Measurements from ENCODE around the gene DLG4.
A peak's percentile ranks its signal among the peaks of the same experiment; 100 is the strongest.

DLG4 gene

DNA sequence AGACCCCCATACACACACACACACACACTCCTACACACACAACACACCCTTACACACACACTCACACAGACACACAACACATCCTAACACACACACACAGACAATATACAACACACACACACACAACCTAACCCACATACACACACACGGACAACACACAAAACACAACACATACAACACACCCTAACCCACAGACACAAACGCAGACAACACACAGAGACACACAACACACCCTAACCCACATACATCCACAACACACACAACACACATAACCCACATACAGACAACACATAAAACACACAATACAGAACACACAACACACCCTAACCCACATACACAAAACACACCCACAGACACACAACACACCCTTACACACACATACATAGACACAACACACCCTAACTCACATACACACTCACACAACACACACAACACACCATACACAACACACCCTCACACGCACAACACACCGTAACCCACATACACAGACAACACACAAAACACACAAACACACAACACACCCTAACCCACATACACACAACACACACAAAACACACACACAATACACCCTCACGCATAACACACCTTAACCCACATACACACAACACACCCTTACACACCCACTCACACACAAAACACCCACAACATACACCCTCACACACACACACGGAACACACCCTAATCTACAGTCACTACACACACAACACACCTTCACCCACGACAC is 44.9 kb downstream of the DLG4 start (continued):
- TF ChIP-seq, protein P1, sequence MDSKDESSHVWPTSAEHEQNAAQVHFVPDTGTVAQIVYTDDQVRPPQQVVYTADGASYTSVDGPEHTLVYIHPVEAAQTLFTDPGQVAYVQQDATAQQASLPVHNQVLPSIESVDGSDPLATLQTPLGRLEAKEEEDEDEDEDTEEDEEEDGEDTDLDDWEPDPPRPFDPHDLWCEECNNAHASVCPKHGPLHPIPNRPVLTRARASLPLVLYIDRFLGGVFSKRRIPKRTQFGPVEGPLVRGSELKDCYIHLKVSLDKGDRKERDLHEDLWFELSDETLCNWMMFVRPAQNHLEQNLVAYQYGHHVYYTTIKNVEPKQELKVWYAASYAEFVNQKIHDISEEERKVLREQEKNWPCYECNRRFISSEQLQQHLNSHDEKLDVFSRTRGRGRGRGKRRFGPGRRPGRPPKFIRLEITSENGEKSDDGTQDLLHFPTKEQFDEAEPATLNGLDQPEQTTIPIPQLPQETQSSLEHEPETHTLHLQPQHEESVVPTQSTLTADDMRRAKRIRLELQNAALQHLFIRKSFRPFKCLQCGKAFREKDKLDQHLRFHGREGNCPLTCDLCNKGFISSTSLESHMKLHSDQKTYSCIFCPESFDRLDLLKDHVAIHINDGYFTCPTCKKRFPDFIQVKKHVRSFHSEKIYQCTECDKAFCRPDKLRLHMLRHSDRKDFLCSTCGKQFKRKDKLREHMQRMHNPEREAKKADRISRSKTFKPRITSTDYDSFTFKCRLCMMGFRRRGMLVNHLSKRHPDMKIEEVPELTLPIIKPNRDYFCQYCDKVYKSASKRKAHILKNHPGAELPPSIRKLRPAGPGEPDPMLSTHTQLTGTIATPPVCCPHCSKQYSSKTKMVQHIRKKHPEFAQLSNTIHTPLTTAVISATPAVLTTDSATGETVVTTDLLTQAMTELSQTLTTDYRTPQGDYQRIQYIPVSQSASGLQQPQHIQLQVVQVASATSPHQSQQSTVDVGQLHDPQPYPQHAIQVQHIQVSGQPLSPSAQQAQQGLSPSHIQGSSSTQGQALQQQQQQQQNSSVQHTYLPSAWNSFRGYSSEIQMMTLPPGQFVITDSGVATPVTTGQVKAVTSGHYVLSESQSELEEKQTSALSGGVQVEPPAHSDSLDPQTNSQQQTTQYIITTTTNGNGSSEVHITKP (tag by site-specific recombination; IDR thresholded peaks at IDR 0.05): no peak
- 0 out of 2 replicates have a peak, but pooled peaks have one; percentile 24 for TF ChIP-seq ZNF211 (tag by site-specific recombination; IDR thresholded peaks at IDR 0.05; ENCODE audit: low read depth)
- TF ChIP-seq, protein P2, sequence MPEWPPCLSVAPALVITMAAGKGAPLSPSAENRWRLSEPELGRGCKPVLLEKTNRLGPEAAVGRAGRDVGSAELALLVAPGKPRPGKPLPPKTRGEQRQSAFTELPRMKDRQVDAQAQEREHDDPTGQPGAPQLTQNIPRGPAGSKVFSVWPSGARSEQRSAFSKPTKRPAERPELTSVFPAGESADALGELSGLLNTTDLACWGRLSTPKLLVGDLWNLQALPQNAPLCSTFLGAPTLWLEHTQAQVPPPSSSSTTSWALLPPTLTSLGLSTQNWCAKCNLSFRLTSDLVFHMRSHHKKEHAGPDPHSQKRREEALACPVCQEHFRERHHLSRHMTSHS (tag by site-specific recombination; IDR thresholded peaks at IDR 0.05): 0 out of 2 replicates have a peak, but pooled peaks have one; percentile 5
- no peak for TF ChIP-seq ZNF510 (tag by site-specific recombination; IDR thresholded peaks at IDR 0.05; ENCODE audit: insufficient replicate concordance)
- TF ChIP-seq, protein P3, sequence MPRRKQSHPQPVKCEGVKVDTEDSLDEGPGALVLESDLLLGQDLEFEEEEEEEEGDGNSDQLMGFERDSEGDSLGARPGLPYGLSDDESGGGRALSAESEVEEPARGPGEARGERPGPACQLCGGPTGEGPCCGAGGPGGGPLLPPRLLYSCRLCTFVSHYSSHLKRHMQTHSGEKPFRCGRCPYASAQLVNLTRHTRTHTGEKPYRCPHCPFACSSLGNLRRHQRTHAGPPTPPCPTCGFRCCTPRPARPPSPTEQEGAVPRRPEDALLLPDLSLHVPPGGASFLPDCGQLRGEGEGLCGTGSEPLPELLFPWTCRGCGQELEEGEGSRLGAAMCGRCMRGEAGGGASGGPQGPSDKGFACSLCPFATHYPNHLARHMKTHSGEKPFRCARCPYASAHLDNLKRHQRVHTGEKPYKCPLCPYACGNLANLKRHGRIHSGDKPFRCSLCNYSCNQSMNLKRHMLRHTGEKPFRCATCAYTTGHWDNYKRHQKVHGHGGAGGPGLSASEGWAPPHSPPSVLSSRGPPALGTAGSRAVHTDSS (tag by site-specific recombination; IDR thresholded peaks at IDR 0.05): no peak
- no peak for TF ChIP-seq MEIS1 (CRISPR knock-in tag; IDR thresholded peaks at IDR 0.05; ENCODE audit: borderline replicate concordance)
- TF ChIP-seq ZNF670 (tag by site-specific recombination; IDR thresholded peaks at IDR 0.05; ENCODE audit: low read depth): no peak; the same call in 1 of the 2 replicates
- TF ChIP-seq, protein P4, sequence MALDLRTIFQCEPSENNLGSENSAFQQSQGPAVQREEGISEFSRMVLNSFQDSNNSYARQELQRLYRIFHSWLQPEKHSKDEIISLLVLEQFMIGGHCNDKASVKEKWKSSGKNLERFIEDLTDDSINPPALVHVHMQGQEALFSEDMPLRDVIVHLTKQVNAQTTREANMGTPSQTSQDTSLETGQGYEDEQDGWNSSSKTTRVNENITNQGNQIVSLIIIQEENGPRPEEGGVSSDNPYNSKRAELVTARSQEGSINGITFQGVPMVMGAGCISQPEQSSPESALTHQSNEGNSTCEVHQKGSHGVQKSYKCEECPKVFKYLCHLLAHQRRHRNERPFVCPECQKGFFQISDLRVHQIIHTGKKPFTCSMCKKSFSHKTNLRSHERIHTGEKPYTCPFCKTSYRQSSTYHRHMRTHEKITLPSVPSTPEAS (tag by site-specific recombination; IDR thresholded peaks at IDR 0.05): peak; percentile 93
- TF ChIP-seq ZNF433 (tag by site-specific recombination; IDR thresholded peaks at IDR 0.05; ENCODE audit: low read depth): no peak
- no peak for TF ChIP-seq ZNF426 (tag by site-specific recombination; IDR thresholded peaks at IDR 0.05)
- TF ChIP-seq GFI1B (tag by site-specific recombination; IDR thresholded peaks at IDR 0.05): no peak
- no peak for TF ChIP-seq ZNF558 (tag by site-specific recombination; IDR thresholded peaks at IDR 0.05)
- no peak; the same call in 1 of the 2 replicates for TF ChIP-seq ZNF302 (tag by site-specific recombination; IDR thresholded peaks at IDR 0.05; ENCODE audit: low read depth)
- no peak for TF ChIP-seq ZNF423 (tag by site-specific recombination; IDR thresholded peaks at IDR 0.05)
- no peak for TF ChIP-seq ZNF530 (tag by site-specific recombination; IDR thresholded peaks at IDR 0.05; ENCODE audit: low read depth)
- TF ChIP-seq BCL11A (tag by site-specific recombination; IDR thresholded peaks at IDR 0.05; ENCODE audit: low read depth): 0 out of 2 replicates have a peak, but pooled peaks have one; percentile 28
- no peak for TF ChIP-seq TRIM28 (IDR thresholded peaks at IDR 0.05; ENCODE audit: borderline replicate concordance, low read length)
- TF ChIP-seq ZNF23 (tag by site-specific recombination; IDR thresholded peaks at IDR 0.05; ENCODE audit: borderline replicate concordance): no peak
- TF ChIP-seq WT1 (tag by site-specific recombination; IDR thresholded peaks at IDR 0.05): peak; percentile 14; the same call in 1 of the 2 replicates
- TF ChIP-seq ZNF132 (tag by site-specific recombination; IDR thresholded peaks at IDR 0.05; ENCODE audit: borderline replicate concordance): no peak
- TF ChIP-seq ZNF146 (tag by site-specific recombination; IDR thresholded peaks at IDR 0.05): 0 out of 2 replicates have a peak, but pooled peaks have one; percentile 3
- TF ChIP-seq, protein P5, sequence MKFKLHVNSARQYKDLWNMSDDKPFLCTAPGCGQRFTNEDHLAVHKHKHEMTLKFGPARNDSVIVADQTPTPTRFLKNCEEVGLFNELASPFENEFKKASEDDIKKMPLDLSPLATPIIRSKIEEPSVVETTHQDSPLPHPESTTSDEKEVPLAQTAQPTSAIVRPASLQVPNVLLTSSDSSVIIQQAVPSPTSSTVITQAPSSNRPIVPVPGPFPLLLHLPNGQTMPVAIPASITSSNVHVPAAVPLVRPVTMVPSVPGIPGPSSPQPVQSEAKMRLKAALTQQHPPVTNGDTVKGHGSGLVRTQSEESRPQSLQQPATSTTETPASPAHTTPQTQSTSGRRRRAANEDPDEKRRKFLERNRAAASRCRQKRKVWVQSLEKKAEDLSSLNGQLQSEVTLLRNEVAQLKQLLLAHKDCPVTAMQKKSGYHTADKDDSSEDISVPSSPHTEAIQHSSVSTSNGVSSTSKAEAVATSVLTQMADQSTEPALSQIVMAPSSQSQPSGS (tag by site-specific recombination; IDR thresholded peaks at IDR 0.05; ENCODE audit: low read depth): no peak
- no peak for TF ChIP-seq HOXD13 (CRISPR knock-in tag; IDR thresholded peaks at IDR 0.05; ENCODE audit: borderline replicate concordance)
- TF ChIP-seq GLI2 (tag by site-specific recombination; IDR thresholded peaks at IDR 0.05; ENCODE audit: borderline replicate concordance, low read depth): no peak
- no peak for TF ChIP-seq ZNF658 (tag by site-specific recombination; IDR thresholded peaks at IDR 0.05)
- TF ChIP-seq, protein P6, sequence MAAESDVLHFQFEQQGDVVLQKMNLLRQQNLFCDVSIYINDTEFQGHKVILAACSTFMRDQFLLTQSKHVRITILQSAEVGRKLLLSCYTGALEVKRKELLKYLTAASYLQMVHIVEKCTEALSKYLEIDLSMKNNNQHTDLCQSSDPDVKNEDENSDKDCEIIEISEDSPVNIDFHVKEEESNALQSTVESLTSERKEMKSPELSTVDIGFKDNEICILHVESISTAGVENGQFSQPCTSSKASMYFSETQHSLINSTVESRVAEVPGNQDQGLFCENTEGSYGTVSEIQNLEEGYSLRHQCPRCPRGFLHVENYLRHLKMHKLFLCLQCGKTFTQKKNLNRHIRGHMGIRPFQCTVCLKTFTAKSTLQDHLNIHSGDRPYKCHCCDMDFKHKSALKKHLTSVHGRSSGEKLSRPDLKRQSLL (tag by site-specific recombination; IDR thresholded peaks at IDR 0.05): no peak; the same call in 1 of the 2 replicates
- TF ChIP-seq, protein P7, sequence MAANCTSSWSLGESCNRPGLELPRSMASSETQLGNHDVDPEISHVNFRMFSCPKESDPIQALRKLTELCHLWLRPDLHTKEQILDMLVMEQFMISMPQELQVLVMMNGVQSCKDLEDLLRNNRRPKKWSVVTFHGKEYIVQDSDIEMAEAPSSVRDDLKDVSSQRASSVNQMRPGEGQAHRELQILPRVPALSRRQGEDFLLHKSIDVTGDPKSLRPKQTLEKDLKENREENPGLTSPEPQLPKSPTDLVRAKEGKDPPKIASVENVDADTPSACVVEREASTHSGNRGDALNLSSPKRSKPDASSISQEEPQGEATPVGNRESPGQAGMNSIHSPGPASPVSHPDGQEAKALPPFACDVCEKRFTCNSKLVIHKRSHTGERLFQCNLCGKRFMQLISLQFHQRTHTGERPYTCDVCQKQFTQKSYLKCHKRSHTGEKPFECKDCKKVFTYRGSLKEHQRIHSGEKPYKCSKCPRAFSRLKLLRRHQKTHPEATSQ (tag by site-specific recombination; IDR thresholded peaks at IDR 0.05): no peak
- TF ChIP-seq SCRT2 (tag by site-specific recombination; IDR thresholded peaks at IDR 0.05): no peak

All from HEK293 (cell line).